ENCODE measurements around the gene AGR2. TPM values are rescaled to one million over a fixed set of nuclear protein-coding genes. Genes with fewer than 3 reads are reported as not detected.

The AGR2 gene
- total RNA-seq, 1 donor from 2014 or later: not detected

DNA sequence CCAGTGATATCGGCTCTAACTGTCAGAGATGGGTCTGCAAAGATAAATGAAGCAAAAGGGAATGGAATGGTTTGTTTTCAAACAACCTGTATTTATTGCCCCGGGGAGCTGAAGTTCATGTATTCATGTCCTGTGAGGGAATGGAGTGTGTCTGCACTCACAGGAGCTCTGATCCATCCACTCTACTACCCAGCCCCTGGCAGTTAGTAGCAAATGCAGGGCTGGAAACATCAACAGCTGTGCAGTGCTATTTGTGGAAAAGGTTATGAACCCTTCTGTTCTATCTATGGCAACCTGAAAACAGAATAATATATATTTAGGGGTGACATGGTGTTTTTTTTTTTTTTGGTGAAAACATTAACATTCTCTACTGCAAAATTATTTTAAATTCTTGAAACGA lies 9.8 kb downstream of the AGR2 start:
- no peak for DNase-seq (ENCODE audit: low read depth)
- H3K9me3 ChIP-seq (ENCODE audit: insufficient read depth, low read depth, low read length): no peaks in the 10 kb centered on the region
- no peaks in the 10 kb centered on the region for H3K27me3 ChIP-seq (ENCODE audit: insufficient read depth, low read length)
- no peak overlapping the region for H2AFZ ChIP-seq (ENCODE audit: low read depth, low read length)
- Mint-ChIP-seq H3K27me3 (ENCODE audit: low read depth, unreplicated experiment) (no peaks in the 10 kb centered on the region), H3K27ac (ENCODE audit: unreplicated experiment) (no peak overlapping the region), H3K4me3 (ENCODE audit: unreplicated experiment) (no peak overlapping the region), H3K36me3 (ENCODE audit: low read depth, unreplicated experiment) (no peaks in the 10 kb centered on the region), H3K9me3 (ENCODE audit: unreplicated experiment) (no peaks in the 10 kb centered on the region), H3K4me1 (ENCODE audit: low read depth, unreplicated experiment) (no peaks in the 10 kb centered on the region)
- no peak overlapping the region for H3K9ac ChIP-seq (ENCODE audit: low read length)
- H3K4me1 ChIP-seq (ENCODE audit: insufficient read depth, low read length): no peaks in the 10 kb centered on the region
- H3K4me2 ChIP-seq (ENCODE audit: low read length): no peak overlapping the region
- H3K79me2 ChIP-seq (ENCODE audit: insufficient read depth, low read length): no peaks in the 10 kb centered on the region
- H3K4me3 ChIP-seq (ENCODE audit: insufficient read depth, low read depth, low read length): no peak overlapping the region
- no peak overlapping the region for H3K27ac ChIP-seq (ENCODE audit: low read depth, low read length)
- TF ChIP-seq EZH2 (IDR thresholded peaks at IDR 0.05; ENCODE audit: insufficient read depth, low read length) (no peak), CTCF (IDR thresholded peaks at IDR 0.05; ENCODE audit: insufficient read depth, low read depth, low read length) (no peak)
- no peaks in the 10 kb centered on the region for H3K36me3 ChIP-seq (ENCODE audit: insufficient read depth, low read length)
- no peaks in the 10 kb centered on the region for H4K20me1 ChIP-seq (ENCODE audit: insufficient read depth, low read length)
- FAIRE-seq: no peak

- Histone ChIP-seq H3K9me3 (ENCODE audit: insufficient read depth, low read depth, low read length) (no peaks in the 10 kb centered on the region), H2AFZ (ENCODE audit: low read depth, low read length) (no peak overlapping the region), H3K79me2 (ENCODE audit: insufficient read depth, low read length) (no peaks in the 10 kb centered on the region), H3K27ac (ENCODE audit: low read depth, low read length) (no peak overlapping the region), H4K20me1 (ENCODE audit: insufficient read depth, low read length) (no peaks in the 10 kb centered on the region), H3K36me3 (ENCODE audit: insufficient read depth, low read length) (no peaks in the 10 kb centered on the region), H3K4me3 (ENCODE audit: insufficient read depth, low read depth, low read length) (no peak overlapping the region), H3K27me3 (ENCODE audit: insufficient read depth, low read length) (no peaks in the 10 kb centered on the region), H3K4me2 (ENCODE audit: low read length) (no peak overlapping the region), H3K9ac (ENCODE audit: low read length) (no peak overlapping the region), H3K4me1 (ENCODE audit: insufficient read depth, low read length) (no peaks in the 10 kb centered on the region)
- Mint-ChIP-seq H3K4me1 (ENCODE audit: low read depth, unreplicated experiment) (no peaks in the 10 kb centered on the region), H3K4me3 (ENCODE audit: unreplicated experiment) (no peak overlapping the region), H3K27me3 (ENCODE audit: low read depth, unreplicated experiment) (no peaks in the 10 kb centered on the region), H3K9me3 (ENCODE audit: unreplicated experiment) (no peaks in the 10 kb centered on the region), H3K36me3 (ENCODE audit: low read depth, unreplicated experiment) (no peaks in the 10 kb centered on the region), H3K27ac (ENCODE audit: unreplicated experiment) (no peak overlapping the region)
- DNase-seq (ENCODE audit: low read depth) (no peak), FAIRE-seq (no peak)
- no peak for TF ChIP-seq EZH2 (IDR thresholded peaks at IDR 0.05; ENCODE audit: insufficient read depth, low read length)
- no peak for TF ChIP-seq CTCF (IDR thresholded peaks at IDR 0.05; ENCODE audit: insufficient read depth, low read depth, low read length)
Observed at GRCh38 chr7:16791905-16792698, 12.7 kb downstream of the AGR2 start.

- no peak overlapping the region for H3K4me2 ChIP-seq (ENCODE audit: low read length)
- H3K9me3 Mint-ChIP-seq (ENCODE audit: unreplicated experiment): no peaks in the 10 kb centered on the region
- TF ChIP-seq CTCF (IDR thresholded peaks at IDR 0.05; ENCODE audit: insufficient read depth, low read depth, low read length) (no peak), EZH2 (IDR thresholded peaks at IDR 0.05; ENCODE audit: insufficient read depth, low read length) (no peak)
- no peak overlapping the region for H3K27ac ChIP-seq (ENCODE audit: low read depth, low read length)
- H3K4me1 ChIP-seq (ENCODE audit: insufficient read depth, low read length): no peaks in the 10 kb centered on the region
- H3K4me3 Mint-ChIP-seq (ENCODE audit: unreplicated experiment): no peak overlapping the region
- no peaks in the 10 kb centered on the region for H4K20me1 ChIP-seq (ENCODE audit: insufficient read depth, low read length)
- H3K79me2 ChIP-seq (ENCODE audit: insufficient read depth, low read length): no peaks in the 10 kb centered on the region
- no peaks in the 10 kb centered on the region for H3K36me3 Mint-ChIP-seq (ENCODE audit: low read depth, unreplicated experiment)
- H3K4me1 Mint-ChIP-seq (ENCODE audit: low read depth, unreplicated experiment): no peaks in the 10 kb centered on the region
- no peak overlapping the region for H3K9ac ChIP-seq (ENCODE audit: low read length)
- no peaks in the 10 kb centered on the region for H3K27me3 Mint-ChIP-seq (ENCODE audit: low read depth, unreplicated experiment)
- H3K4me3 ChIP-seq (ENCODE audit: insufficient read depth, low read depth, low read length): no peak overlapping the region
- FAIRE-seq (no peak), DNase-seq (ENCODE audit: low read depth) (no peak)
- no peak overlapping the region for H2AFZ ChIP-seq (ENCODE audit: low read depth, low read length)
- no peaks in the 10 kb centered on the region for H3K27me3 ChIP-seq (ENCODE audit: insufficient read depth, low read length)
- no peaks in the 10 kb centered on the region for H3K9me3 ChIP-seq (ENCODE audit: insufficient read depth, low read depth, low read length)
- H3K27ac Mint-ChIP-seq (ENCODE audit: unreplicated experiment): no peak overlapping the region
- no peaks in the 10 kb centered on the region for H3K36me3 ChIP-seq (ENCODE audit: insufficient read depth, low read length)
Observed at GRCh38 chr7:16791071-16791470, 13.7 kb downstream of the AGR2 start.
